ENCODE results near the gene COL16A1.

The COL16A1 gene

GRCh38 chr1:31667065-31667785, 36.6 kb downstream of the COL16A1 start:
- TF ChIP-seq CTCF (IDR thresholded peaks at IDR 0.05), result no peak
- DNase-seq (ENCODE audit: low spot score), result no peak
- Histone ChIP-seq H3K4me3 (no peak overlapping the region), H3K27ac (peak overlapping the region in 1 of 2 donors; percentile 7)

GRCh38 chr1:31666263-31666963, 37.4 kb downstream of the COL16A1 start:
- peak overlapping the region; percentile 7 to 54 for H3K27ac ChIP-seq
- no peak overlapping the region for H3K4me3 ChIP-seq
- no peak for DNase-seq (ENCODE audit: low spot score)
- no peak for TF ChIP-seq CTCF (IDR thresholded peaks at IDR 0.05)

- H3K4me3 ChIP-seq, result no peak overlapping the region
- no peak for DNase-seq (ENCODE audit: low spot score)
- no peak for TF ChIP-seq CTCF (IDR thresholded peaks at IDR 0.05)
- H3K27ac ChIP-seq, result peak overlapping the region; percentile 16 to 54
These were observed 38.5 kb downstream of the COL16A1 start for GRCh38 chr1:31665234-31665878.

GRCh38 chr1:31664528-31664927, 39.3 kb downstream of the COL16A1 start:
- Histone ChIP-seq H3K4me3 (no peak overlapping the region), H3K27ac (no peak overlapping the region)
- no peak for TF ChIP-seq CTCF (IDR thresholded peaks at IDR 0.05)
- no peak for DNase-seq (ENCODE audit: low spot score)

DNA sequence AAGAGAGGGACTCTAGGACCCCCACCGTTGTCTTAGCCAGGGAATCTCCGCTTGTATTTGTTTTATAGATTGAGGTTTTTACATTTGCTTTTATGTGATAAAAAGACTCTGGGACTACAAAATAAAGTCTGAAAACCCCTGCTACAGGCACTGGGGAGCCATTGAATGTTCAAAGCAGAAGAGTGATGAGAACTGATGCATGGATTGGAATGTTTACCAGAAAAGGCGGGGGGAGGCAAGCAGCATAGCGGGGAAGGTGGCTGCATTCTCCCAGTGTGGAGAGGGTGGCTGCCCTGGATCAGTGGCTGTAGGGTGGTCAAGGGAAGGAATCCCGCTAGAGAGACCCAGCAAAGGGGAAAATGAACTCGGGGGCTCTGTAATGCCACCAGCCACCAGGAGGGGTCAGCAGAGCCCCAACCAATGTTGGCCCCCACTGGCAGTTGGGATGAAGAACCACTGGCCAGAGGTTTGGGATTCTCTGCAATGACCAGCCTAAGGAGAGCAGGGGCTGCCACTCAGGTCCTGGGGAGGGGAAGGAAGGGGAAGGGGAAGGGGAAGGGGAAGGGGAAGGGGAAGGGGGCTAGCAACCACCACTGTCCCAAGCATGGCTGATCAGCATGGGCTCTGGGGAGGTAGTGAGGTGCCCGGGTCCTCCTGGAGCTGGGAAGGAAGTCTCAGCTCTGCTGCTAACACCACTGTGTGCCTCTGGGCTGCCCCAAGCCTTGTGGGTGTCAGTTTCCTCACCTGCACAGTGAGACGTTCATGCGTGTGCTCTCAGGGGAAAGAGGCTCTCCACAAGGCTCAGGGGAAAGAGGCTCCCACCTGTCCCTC, 40.0 kb downstream of the COL16A1 start:
- Histone ChIP-seq H3K4me3 (no peak overlapping the region), H3K27ac (no peak overlapping the region)
- no peak for DNase-seq (ENCODE audit: low spot score)
- peak; percentile 94 for TF ChIP-seq CTCF (IDR thresholded peaks at IDR 0.05)

- TF ChIP-seq CTCF (IDR thresholded peaks at IDR 0.05), result no peak
- no peak for DNase-seq (ENCODE audit: low spot score)
- peak overlapping the region in 1 of 2 donors; percentile 9 for H3K27ac ChIP-seq
- no peak overlapping the region for H3K4me3 ChIP-seq
These were observed 41.4 kb downstream of the COL16A1 start for GRCh38 chr1:31662463-31662862.
